KMS-11 (cell line): ENCODE measurements around the gene POLR1E.

Experiments used
- H2AFZ ChIP-seq: fragments of 200-600 bp; sonication (generic); 2 replicates; pipeline ENCODE4 v1.6.1; 2016; ENCODE audit warnings: antibody characterized with exemption, mixed run types, low read depth
- H3K27ac ChIP-seq: fragments of 200-600 bp; sonication (generic); 2 replicates; pipeline ENCODE4 v1.6.1; 2016; ENCODE audit warnings: mild to moderate bottlenecking, mixed run types
- H3K27me3 ChIP-seq: fragments of 200-600 bp; sonication (generic); 2 replicates; pipeline ENCODE4 v1.6.1; 2017; ENCODE audit warnings: mild to moderate bottlenecking, low read depth, mixed run types, moderate library complexity; ENCODE audit not compliant: insufficient read depth
- H3K36me3 ChIP-seq: fragments of 200-600 bp; sonication (generic); 2 replicates; pipeline ENCODE4 v1.6.1; 2017; ENCODE audit warnings: mild to moderate bottlenecking, mixed run types; ENCODE audit not compliant: insufficient read depth
- H3K4me1 ChIP-seq: fragments of 200-600 bp; sonication (generic); 2 replicates; pipeline ENCODE4 v1.6.1; 2016; ENCODE audit warnings: mild to moderate bottlenecking, low read depth, mixed run types; ENCODE audit not compliant: poor library complexity, severe bottlenecking
- H3K4me2 ChIP-seq: fragments of 200-600 bp; sonication (generic); 2 replicates; pipeline ENCODE4 v1.7.0; 2016; ENCODE audit warnings: mild to moderate bottlenecking, mixed run types
- H3K4me3 ChIP-seq: fragments of 200-600 bp; sonication (generic); IDR thresholded peaks from 2 replicates; pipeline ENCODE4 v1.6.1; 2017; ENCODE audit warnings: low read depth, low read length, mixed read lengths; ENCODE audit not compliant: insufficient read depth
- H3K79me2 ChIP-seq: fragments of 200-600 bp; sonication (generic); 2 replicates; pipeline ENCODE4 v1.6.1; 2016; ENCODE audit warnings: low read depth, mixed run types; ENCODE audit not compliant: insufficient read depth
- H3K9ac ChIP-seq: fragments of 200-600 bp; sonication (generic); 2 replicates; pipeline ENCODE4 v1.6.1; 2016; ENCODE audit warnings: mild to moderate bottlenecking, mixed run types
- H4K20me1 ChIP-seq: fragments of 200-600 bp; sonication (generic); 2 replicates; pipeline ENCODE4 v1.6.1; 2016; ENCODE audit warnings: mild to moderate bottlenecking, mixed run types; ENCODE audit not compliant: insufficient read depth
- CTCF ChIP-seq: fragments of 200-600 bp; sonication (generic); conservative IDR thresholded peaks from 2 replicates; pipeline ENCODE4 v1.6.1; 2017; ENCODE audit warnings: low read depth, mild to moderate bottlenecking, antibody characterized with exemption, low read length, moderate library complexity, mixed read lengths

POLR1E gene

GRCh38 chr9:37444890-37445289, 40.9 kb upstream of the POLR1E start:
- Histone ChIP-seq H3K79me2 (no peaks in the 10 kb centered on the region; the same call in 1 of the 2 replicates), H3K27ac (no peak overlapping the region), H3K9ac (no peak overlapping the region), H4K20me1 (no peaks in the 10 kb centered on the region), H3K4me1 (no peaks in the 10 kb centered on the region), H3K4me2 (no peak overlapping the region), H3K27me3 (no peaks in the 10 kb centered on the region), H2AFZ (no peak overlapping the region), H3K4me3 (no peak overlapping the region), H3K36me3 (no peaks in the 10 kb centered on the region)
- TF ChIP-seq CTCF: no peak

GRCh38 chr9:37445832-37446231, 39.9 kb upstream of the POLR1E start:
- no peaks in the 10 kb centered on the region for H4K20me1 ChIP-seq
- no peak overlapping the region for H3K4me2 ChIP-seq
- H3K4me1 ChIP-seq: no peaks in the 10 kb centered on the region
- H3K79me2 ChIP-seq: no peaks in the 10 kb centered on the region; the same call in 1 of the 2 replicates
- no peak for TF ChIP-seq CTCF
- H2AFZ ChIP-seq: no peak overlapping the region
- no peak overlapping the region for H3K9ac ChIP-seq
- no peak overlapping the region for H3K4me3 ChIP-seq
- H3K36me3 ChIP-seq: peaks cover 3% of the 10 kb centered on the region; the same call in 1 of the 2 replicates
- H3K27ac ChIP-seq: no peak overlapping the region
- H3K27me3 ChIP-seq: no peaks in the 10 kb centered on the region

DNA sequence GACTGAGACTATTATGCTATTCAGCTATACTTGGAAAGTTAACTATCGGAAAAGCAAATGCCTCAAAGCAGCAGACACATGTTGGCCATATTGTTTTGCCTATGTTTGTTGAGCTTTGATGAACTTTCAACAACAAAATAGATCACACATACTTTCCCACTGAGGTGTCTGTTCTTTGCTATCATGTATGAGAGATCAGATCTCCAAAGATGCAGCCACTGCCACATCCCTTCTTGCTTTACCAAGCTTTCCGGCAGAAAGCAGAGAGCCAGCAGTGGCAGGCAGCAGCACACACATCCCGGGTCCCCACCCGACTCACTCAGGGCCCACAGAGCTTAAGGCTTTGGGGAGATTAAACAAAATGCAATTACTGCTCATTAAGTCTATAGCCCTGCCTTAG, 39.3 kb upstream of the POLR1E start:
- no peak overlapping the region for H3K9ac ChIP-seq
- H4K20me1 ChIP-seq: no peaks in the 10 kb centered on the region
- no peak overlapping the region for H3K4me2 ChIP-seq
- no peaks in the 10 kb centered on the region for H3K4me1 ChIP-seq
- H3K36me3 ChIP-seq: peaks cover 3% of the 10 kb centered on the region; the same call in 1 of the 2 replicates
- H3K79me2 ChIP-seq: no peaks in the 10 kb centered on the region; the same call in 1 of the 2 replicates
- H2AFZ ChIP-seq: no peak overlapping the region
- H3K27me3 ChIP-seq: no peaks in the 10 kb centered on the region
- no peak overlapping the region for H3K4me3 ChIP-seq
- no peak overlapping the region for H3K27ac ChIP-seq
- TF ChIP-seq CTCF: no peak

- no peaks in the 10 kb centered on the region; the same call in 1 of the 2 replicates for H3K79me2 ChIP-seq
- no peaks in the 10 kb centered on the region for H3K27me3 ChIP-seq
- H3K9ac ChIP-seq: no peak overlapping the region
- no peak overlapping the region for H2AFZ ChIP-seq
- H4K20me1 ChIP-seq: no peaks in the 10 kb centered on the region
- peaks cover 3% of the 10 kb centered on the region; the same call in 1 of the 2 replicates for H3K36me3 ChIP-seq
- no peak for TF ChIP-seq CTCF
- H3K4me2 ChIP-seq: no peak overlapping the region
- H3K27ac ChIP-seq: no peak overlapping the region
- no peaks in the 10 kb centered on the region for H3K4me1 ChIP-seq
- no peak overlapping the region for H3K4me3 ChIP-seq
Measured at GRCh38 chr9:37447111-37447510, 38.6 kb upstream of the POLR1E start.
